ENCODE results near the gene NKAIN4.

Gene NKAIN4

GRCh38 chr20:63241272-63241671 is 13.0 kb downstream of the NKAIN4 start:
- no peak for TF ChIP-seq CTCF (conservative IDR thresholded peaks at IDR 0.05)
- TF ChIP-seq ZFX (IDR thresholded peaks at IDR 0.05) = no peak
- H3K27ac ChIP-seq = no peak overlapping the region

GRCh38 chr20:63240004-63240403 is 14.3 kb downstream of the NKAIN4 start:
- no peak overlapping the region for H3K27ac ChIP-seq
- no peak for TF ChIP-seq CTCF (conservative IDR thresholded peaks at IDR 0.05)
- TF ChIP-seq ZFX (IDR thresholded peaks at IDR 0.05) = no peak

- no peak for TF ChIP-seq ZFX (IDR thresholded peaks at IDR 0.05)
- no peak for TF ChIP-seq CTCF (conservative IDR thresholded peaks at IDR 0.05)
- no peak overlapping the region for H3K27ac ChIP-seq
These were observed 14.8 kb downstream of the NKAIN4 start for GRCh38 chr20:63239431-63239830.

- H3K27ac ChIP-seq = no peak overlapping the region
- TF ChIP-seq CTCF (conservative IDR thresholded peaks at IDR 0.05) (no peak), ZFX (IDR thresholded peaks at IDR 0.05) (no peak)
These were observed 15.6 kb downstream of the NKAIN4 start for GRCh38 chr20:63238514-63239125.

GRCh38 chr20:63238031-63238430 is 16.2 kb downstream of the NKAIN4 start:
- no peak overlapping the region for H3K27ac ChIP-seq
- no peak for TF ChIP-seq ZFX (IDR thresholded peaks at IDR 0.05)
- no peak for TF ChIP-seq CTCF (conservative IDR thresholded peaks at IDR 0.05)

- TF ChIP-seq ZFX (IDR thresholded peaks at IDR 0.05) (no peak), CTCF (conservative IDR thresholded peaks at IDR 0.05) (no peak)
- no peak overlapping the region for H3K27ac ChIP-seq
These were observed 18.0 kb downstream of the NKAIN4 start for GRCh38 chr20:63236116-63236837.

GRCh38 chr20:63235399-63235983 is 18.8 kb downstream of the NKAIN4 start, which contains the start of gene BIRC7:
Gene BIRC7 (plus strand): TSS chr20:63235905. CDS start chr20:63236097, 192 bp downstream.
- TF ChIP-seq ZFX (IDR thresholded peaks at IDR 0.05) (no peak), CTCF (conservative IDR thresholded peaks at IDR 0.05) (no peak)
- H3K27ac ChIP-seq = no peak within 1 kb of the TSS

Data from C4-2B (cell line).